H1 (cell line): ENCODE measurements around the gene ZNF727. TPM values are rescaled to one million over a fixed set of nuclear protein-coding genes. Genes with fewer than 3 reads are reported as not detected.

Experiments used
- CTCF ChIA-PET: fragments of 300-600 bp; sonication (Branson Sonifier 250); formaldehyde crosslinking; loops from one replicate; lab custom pipeline; 2021; ENCODE audit not compliant: partially characterized antibody; lab: Charles Lee
- POLR2A ChIA-PET: fragments of 300-600 bp; sonication (Branson Sonifier 250); formaldehyde crosslinking; loops from one replicate; lab custom pipeline; 2021; ENCODE audit warnings: inconsistent platforms; ENCODE audit not compliant: partially characterized antibody; lab: Charles Lee
- DNase-seq, 2 experiments: peaks; one replicate each; pipeline versions ENCODE4 v3.0.0 to v3.0.0-alpha.2; 2010 to 2022; ENCODE audit warnings: low spot score in 2 of 2, low read depth in 1 of 2, mixed read lengths in 1 of 2
- FAIRE-seq: peaks from 2 replicates; lab custom pipeline; 2011; peaks lifted over from hg19 to GRCh38; lab: Jason Lieb, UNC
- H2AFZ ChIP-seq: 2 replicates; pipeline ENCODE4 v1.8.1; 2012; ENCODE audit warnings: low read length, inconsistent platforms
- H2AK5ac ChIP-seq: 2 replicates; pipeline ENCODE4 v1.6.1; 2013; ENCODE audit warnings: low read depth, low read length
- H2BK120ac ChIP-seq: replicated peaks from 2 replicates; pipeline ENCODE3; 2013; ENCODE audit warnings: low read depth, low read length, inconsistent platforms
- H2BK12ac ChIP-seq: 2 replicates; pipeline ENCODE4 v1.6.1; 2013; ENCODE audit warnings: low read depth, low read length
- H2BK15ac ChIP-seq: 2 replicates; pipeline ENCODE4 v1.6.1; 2013; ENCODE audit warnings: low read length
- H2BK20ac ChIP-seq: 2 replicates; pipeline ENCODE4 v1.6.1; 2013; ENCODE audit warnings: low read length
- H2BK5ac ChIP-seq: 2 replicates; pipeline ENCODE4 v1.6.1; 2013; ENCODE audit warnings: low read depth, low read length
- H3K14ac ChIP-seq: 2 replicates; pipeline ENCODE4 v1.6.1; 2013; ENCODE audit warnings: inconsistent platforms; ENCODE audit not compliant: insufficient read length
- H3K18ac ChIP-seq: 2 replicates; pipeline ENCODE4 v1.6.1; 2013; ENCODE audit warnings: low read length; ENCODE audit errors: extremely low read depth
- H3K23ac ChIP-seq: 2 replicates; pipeline ENCODE4 v1.6.1; 2013; ENCODE audit warnings: inconsistent platforms; ENCODE audit not compliant: insufficient read length
- H3K23me2 ChIP-seq: 2 replicates; pipeline ENCODE4 v1.6.1; 2013; ENCODE audit warnings: low read depth, low read length
- H3K27ac ChIP-seq: 2 replicates; pipeline ENCODE4 v1.6.1; 2011; ENCODE audit warnings: low read depth, low read length, inconsistent platforms
- H3K27me3 ChIP-seq, 4 experiments: replicated peaks in 1 of 4; 1 replicate in 1 of 4; 2 replicates in 3 of 4; pipeline versions ENCODE4 v1.6.1 to v1.8.1; 2011 to 2013; ENCODE audit warnings: low read length in 3 of 4, mild to moderate bottlenecking in 3 of 4, inconsistent platforms in 2 of 4, mixed read lengths in 2 of 4, moderate library complexity in 1 of 4; ENCODE audit not compliant: control insufficient read depth in 3 of 4, insufficient read depth in 3 of 4; ENCODE audit errors: extremely low read depth in 1 of 4
- H3K36me3 ChIP-seq, 4 experiments: 2 replicates each; pipeline versions ENCODE4 v1.6.1 to v1.8.1; 2011 to 2013; ENCODE audit warnings: mild to moderate bottlenecking in 4 of 4, low read length in 3 of 4, moderate library complexity in 2 of 4, control low read depth in 1 of 4, inconsistent platforms in 1 of 4; ENCODE audit not compliant: insufficient read depth in 4 of 4, control insufficient read depth in 2 of 4
- H3K4ac ChIP-seq: replicated peaks from 2 replicates; pipeline ENCODE3; 2013; ENCODE audit warnings: low read length, low read depth, mixed read lengths, inconsistent platforms; ENCODE audit not compliant: insufficient read length
- H3K4me1 ChIP-seq, 4 experiments: replicated peaks in 1 of 4; 1 replicate in 1 of 4; 2 replicates in 3 of 4; pipeline versions ENCODE4 v1.6.1 to v1.8.1; 2011 to 2013; ENCODE audit warnings: low read length in 3 of 4, inconsistent platforms in 2 of 4, mixed read lengths in 1 of 4; ENCODE audit not compliant: insufficient read depth in 4 of 4, control insufficient read depth in 3 of 4
- H3K4me2 ChIP-seq, 2 experiments: 2 replicates each; pipeline versions ENCODE4 v1.6.1 to v1.8.1; 2011 to 2013; ENCODE audit warnings: low read depth in 2 of 2, low read length in 2 of 2, control low read depth in 1 of 2, inconsistent platforms in 1 of 2, mild to moderate bottlenecking in 1 of 2; ENCODE audit not compliant: insufficient read depth in 1 of 2
- H3K4me3 ChIP-seq, 4 experiments: fragments of 200-600, 300-600 bp in 1 of 4; sonication (generic), shearing (Covaris generic), sonication (Bioruptor Twin) in 1 of 4; 2 replicates each; pipeline versions ENCODE4 v1.5.1 to v1.8.1; 2011 to 2016; ENCODE audit warnings: low read length in 4 of 4, low read depth in 3 of 4, control low read depth in 2 of 4, inconsistent platforms in 2 of 4, mild to moderate bottlenecking in 2 of 4, mixed read lengths in 1 of 4, moderate library complexity in 1 of 4; ENCODE audit not compliant: insufficient read depth in 2 of 4; ENCODE audit errors: extremely low read depth in 1 of 4
- H3K56ac ChIP-seq: replicated peaks from 2 replicates; pipeline ENCODE3; 2013; ENCODE audit warnings: low read depth, mild to moderate bottlenecking, mixed read lengths, low read length, inconsistent platforms; ENCODE audit not compliant: insufficient read length
- H3K79me1 ChIP-seq: 2 replicates; pipeline ENCODE4 v1.6.1; 2013; ENCODE audit warnings: low read depth, low read length, control low read depth
- H3K79me2 ChIP-seq, 2 experiments: 2 replicates each; pipeline versions ENCODE4 v1.6.1 to v1.8.1; 2012 to 2013; ENCODE audit warnings: low read length in 2 of 2, mild to moderate bottlenecking in 2 of 2, inconsistent platforms in 1 of 2; ENCODE audit not compliant: insufficient read depth in 2 of 2, control insufficient read depth in 1 of 2
- H3K9ac ChIP-seq, 4 experiments: replicated peaks in 1 of 4; 1 replicate in 1 of 4; 2 replicates in 3 of 4; pipeline versions ENCODE4 v1.6.1 to v1.8.1; 2011 to 2013; ENCODE audit warnings: low read depth in 3 of 4, low read length in 3 of 4, control low read depth in 2 of 4, mild to moderate bottlenecking in 2 of 4, moderate library complexity in 2 of 4, inconsistent platforms in 1 of 4; ENCODE audit errors: extremely low read depth in 1 of 4
- H3K9me3 ChIP-seq, 2 experiments: 2 replicates each; pipeline versions ENCODE4 v1.6.1 to v1.8.1; 2012 to 2013; ENCODE audit warnings: mild to moderate bottlenecking in 2 of 2, moderate library complexity in 2 of 2, control low read depth in 1 of 2, inconsistent platforms in 1 of 2, low read depth in 1 of 2, low read length in 1 of 2, mixed read lengths in 1 of 2; ENCODE audit not compliant: insufficient read depth in 2 of 2
- H4K20me1 ChIP-seq, 2 experiments: replicated peaks in 1 of 2; 2 replicates each; pipeline versions ENCODE3 to v1.8.1; 2011 to 2013; ENCODE audit warnings: inconsistent platforms in 2 of 2, low read length in 2 of 2, mild to moderate bottlenecking in 1 of 2; ENCODE audit not compliant: insufficient read depth in 2 of 2, control insufficient read depth in 1 of 2
- H4K5ac ChIP-seq: 2 replicates; pipeline ENCODE4 v1.6.1; 2013; ENCODE audit warnings: low read length, low read depth, mixed read lengths, inconsistent platforms; ENCODE audit not compliant: insufficient read length
- H4K8ac ChIP-seq: 2 replicates; pipeline ENCODE4 v1.8.0; 2013; ENCODE audit warnings: mild to moderate bottlenecking, moderate library complexity, low read length, inconsistent platforms; ENCODE audit not compliant: insufficient read depth; ENCODE audit errors: extremely low read depth
- H4K91ac ChIP-seq: replicated peaks from 2 replicates; pipeline ENCODE3; 2013; ENCODE audit warnings: low read length, mixed read lengths, inconsistent platforms; ENCODE audit not compliant: insufficient read length
- BACH1 ChIP-seq: IDR thresholded peaks from 2 replicates; pipeline ENCODE4 v1.6.1; 2012; ENCODE audit warnings: low read length, improper control_type of control experiment
- EZH2 ChIP-seq: fragments of 200-600 bp; sonication (generic); IDR thresholded peaks from 2 replicates; pipeline ENCODE4 v1.7.1; 2012; ENCODE audit warnings: low read depth, mild to moderate bottlenecking, moderate library complexity, low read length, inconsistent platforms; ENCODE audit not compliant: severe bottlenecking
- HDAC6 ChIP-seq: IDR thresholded peaks from one replicate; pipeline ENCODE4 v1.7.1; 2012; ENCODE audit warnings: low read depth, mild to moderate bottlenecking, inconsistent platforms, low read length, moderate library complexity
- JUND ChIP-seq: IDR thresholded peaks from 2 replicates; pipeline ENCODE4 v1.6.1; 2011; ENCODE audit warnings: mild to moderate bottlenecking, improper control_type of control experiment, low read length
- KDM1A ChIP-seq: fragments of 200-600, 300-600 bp; sonication (generic); IDR thresholded peaks from 2 replicates; pipeline ENCODE4 v1.7.1; 2016; ENCODE audit warnings: mild to moderate bottlenecking, low read length, borderline replicate concordance
- POLR2AphosphoS5 ChIP-seq: IDR thresholded peaks from 2 replicates; pipeline ENCODE4 v1.6.1; 2011; ENCODE audit warnings: low read depth, low read length
- POU5F1 ChIP-seq: IDR thresholded peaks from 2 replicates; pipeline ENCODE4 v1.6.1; 2011; ENCODE audit warnings: low read depth, mild to moderate bottlenecking, low read length, moderate library complexity
- RXRA ChIP-seq: IDR thresholded peaks from 2 replicates; pipeline ENCODE4 v1.6.1; 2011; ENCODE audit warnings: low read depth, mild to moderate bottlenecking, low read length, moderate library complexity; ENCODE audit not compliant: insufficient read depth
- SAP30 ChIP-seq: fragments of 300-600 bp; sonication (generic); IDR thresholded peaks from 2 replicates; pipeline ENCODE4 v1.7.1; 2012; ENCODE audit warnings: low read length, moderate library complexity, mild to moderate bottlenecking, inconsistent platforms; ENCODE audit not compliant: insufficient read depth, insufficient replicate concordance
- SP1 ChIP-seq: IDR thresholded peaks from 2 replicates; pipeline ENCODE4 v1.6.1; 2011; ENCODE audit warnings: low read depth, low read length
- SRF ChIP-seq: IDR thresholded peaks from 2 replicates; pipeline ENCODE4 v1.6.1; 2011; ENCODE audit warnings: mild to moderate bottlenecking, low read depth, low read length, moderate library complexity
- TEAD4 ChIP-seq: IDR thresholded peaks from 2 replicates; pipeline ENCODE4 v1.6.1; 2012; ENCODE audit warnings: low read depth, low read length, inconsistent platforms, mixed read lengths
- WGBS, 2 experiments: shearing (Covaris generic) in 1 of 2; methylation state at CpG; one replicate each; pipeline versions ENCODE4 v1.1.6 to v1.1.7; 2013 to 2015; ENCODE audit warnings: low lambda C conversion rate in 2 of 2, mixed read lengths in 2 of 2, inconsistent platforms in 1 of 2, low coverage in 1 of 2, missing lambda C conversion rate in 1 of 2; ENCODE audit not compliant: insufficient replicate concordance in 2 of 2, insufficient coverage in 1 of 2, insufficient read length in 1 of 2; ENCODE audit errors: extremely low coverage in 1 of 2, missing lambda C conversion rate in 1 of 2; 5-methylcytosine and 5-hydroxymethylcytosine counted together
- long read RNA-seq, 2 experiments: library from RNA in 1 of 2; library from capped mRNA in 1 of 2; stranded (forward); transcript quantifications; one replicate each; pipeline ENCODE4 v2.0.0, GENCODE V29; 2021; ENCODE audit warnings: inconsistent platforms in 1 of 2
- polyA minus RNA-seq, 3 experiments: library from RNA; depleted of rRNA, polyadenylated mRNA; stranded (reverse); fragments of >200 nt; gene quantifications; 1 replicate in 2 of 3; 2 replicates in 1 of 3; pipeline ENCODE4 v1.2.3, GENCODE V29; 2011
- polyA plus RNA-seq, 7 experiments: library from polyadenylated mRNA; depleted of rRNA in 3 of 7; stranded (reverse) in 5 of 7; unstranded in 2 of 7; fragments of >200 nt in 5 of 7; fragments of 200-250 nt in 2 of 7; gene quantifications; 1 replicate in 5 of 7; 2 replicates in 1 of 7; 4 replicates in 1 of 7; pipeline versions ENCODE4 v1.2.1 to v1.2.3, GENCODE V29; 2011 to 2013; ENCODE audit warnings: missing spikeins in 2 of 7, mixed read lengths in 2 of 7
- total RNA-seq: library from RNA; stranded (reverse); fragmentation: NEBNext Ultra II Directional; extraction: Animal tissue kit (Norgen Biotek cat#: 25700); gene quantifications from 2 replicates; pipeline ENCODE4 v1.2.1, GENCODE V29; 2021

ZNF727 gene
- total RNA-seq (not detected in 2 replicates), polyA plus RNA-seq (2011; rRNA removed) (not detected in 2 replicates), polyA minus RNA-seq (2011; rRNA and poly(A)+ RNA removed) (not detected in 2 replicates)
- polyA plus RNA-seq (2011; cell fraction: cytosol; rRNA removed): not detected
- polyA plus RNA-seq (2011; cell fraction: nucleus; rRNA removed): not detected
- polyA plus RNA-seq (2012, experiment 1 of 2): not detected in 4 replicates
- not detected for polyA plus RNA-seq (2012, experiment 2 of 2)
- not detected for polyA plus RNA-seq (2013, experiment 1 of 2)
- polyA plus RNA-seq (2013, experiment 2 of 2): not detected
- not detected for polyA minus RNA-seq (2011; cell fraction: cytosol; rRNA and poly(A)+ RNA removed)
- polyA minus RNA-seq (2011; cell fraction: nucleus; rRNA and poly(A)+ RNA removed): not detected
- long read RNA-seq, experiment 1: 0 reads
- long read RNA-seq, experiment 2: 0 reads

GRCh38 chr7:64045301-64046040, at the start of gene ZNF727:
Gene ZNF727, plus strand, starts transcription at chr7:64045434. Its CDS starts 188 bp downstream, at chr7:64045622.
- Histone ChIP-seq H2AFZ (no peak within 1 kb of the TSS), H4K8ac (no peak within 1 kb of the TSS), H3K23ac (no peak within 1 kb of the TSS), H2BK12ac (no peak within 1 kb of the TSS), H2BK120ac (no peak within 1 kb of the TSS), H4K20me1 (no peaks in the 10 kb centered on the region), H3K79me1 (no peaks in the 10 kb centered on the region), H3K79me2 (no peaks in the 10 kb centered on the region), H3K4me1 (no peaks in the 10 kb centered on the region), H3K14ac (no peak within 1 kb of the TSS), H3K4me3 (no peak within 1 kb of the TSS), H3K9ac (no peak within 1 kb of the TSS), H3K9me3 (peaks cover 48 to 80% of the 10 kb centered on the region in 2 experiments), H4K91ac (no peak within 1 kb of the TSS), H3K23me2 (no peaks in the 10 kb centered on the region), H3K18ac (no peak within 1 kb of the TSS), H2BK15ac (no peak within 1 kb of the TSS), H3K27me3 (no peaks in the 10 kb centered on the region), H2BK5ac (no peak within 1 kb of the TSS), H3K27ac (no peak within 1 kb of the TSS), H2AK5ac (no peak within 1 kb of the TSS), H3K56ac (no peak within 1 kb of the TSS), H2BK20ac (no peak within 1 kb of the TSS), H4K5ac (no peak within 1 kb of the TSS), H3K36me3 (no peaks in the 10 kb centered on the region), H3K4me2 (no peak within 1 kb of the TSS), H3K4ac (no peak within 1 kb of the TSS)
- ChIA-PET POLR2A (no interaction called here), CTCF (no interaction called here)
- DNase-seq (no peak), FAIRE-seq (no peak)
- WGBS, 2 experiments: 89% methylated on average over 21 of the region's 33 CpGs; no CpG with 5 or more reads in 1 of the 2 experiments
- TF ChIP-seq TEAD4 (no peak), HDAC6 (no peak), SAP30 (no peak), SP1 (no peak), POU5F1 (no peak), BACH1 (no peak), EZH2 (no peak), JUND (no peak), RXRA (no peak), SRF (no peak), KDM1A (no peak), POLR2AphosphoS5 (no peak)
